Psoas muscle (tissue), 8 donors: ENCODE results near the gene FBXW11. TPM values are rescaled to one million over a fixed set of nuclear protein-coding genes. Genes with fewer than 3 reads are reported as not detected.

Experiments used
- ATAC-seq, 4 donors: fragments of 200-7000 bp; cut with Tn5 transposase; one replicate each; pipeline ENCODE4 v1.9.1; 2020; ENCODE audit warnings: moderate library complexity in 3 of 4, mild to moderate bottlenecking in 2 of 4
- DNase-seq, 2 donors: peaks; one replicate each; pipeline ENCODE4 v3.0.0-alpha.2; 2020
- H3K27ac ChIP-seq: fragments of 200-600 bp; one replicate; pipeline ENCODE4 v1.8.0; 2022
- H3K27me3 ChIP-seq, 3 donors: fragments of 200-600 bp in 1 of 3; one replicate each; pipeline versions ENCODE4 v1.6.1 to v1.8.0; 2013 to 2022; ENCODE audit warnings: low read length in 2 of 3, mild to moderate bottlenecking in 2 of 3, moderate library complexity in 1 of 3; ENCODE audit not compliant: insufficient read depth in 3 of 3
- H3K36me3 ChIP-seq, 2 donors: fragments of 200-600 bp in 1 of 2; one replicate each; pipeline versions ENCODE4 v1.6.1 to v1.8.0; 2013 to 2022; ENCODE audit warnings: low read depth in 1 of 2, mild to moderate bottlenecking in 1 of 2, moderate library complexity in 1 of 2; ENCODE audit not compliant: insufficient read depth in 1 of 2
- H3K4me1 ChIP-seq: fragments of 200-600 bp; one replicate; pipeline ENCODE4 v1.8.0; 2022
- H3K4me3 ChIP-seq: fragments of 200-600 bp; one replicate; pipeline ENCODE4 v1.8.0; 2022; ENCODE audit warnings: mild to moderate bottlenecking
- H3K9me3 ChIP-seq: fragments of 200-600 bp; one replicate; pipeline ENCODE4 v1.8.0; 2022
- CTCF ChIP-seq: fragments of 200-600 bp; IDR thresholded peaks from one replicate; pipeline ENCODE4 v1.8.0; 2022; ENCODE audit warnings: antibody characterized with exemption
- WGBS, 3 donors: extraction: QIAGEN DNeasy Blood & Tissue Kit; methylation state at CpG; one replicate each; pipeline versions ENCODE4 v1.1.6 to v1.1.7; 2013; 5-methylcytosine and 5-hydroxymethylcytosine counted together
- intact Hi-C, 2 donors: fragments of 100-400 bp; cut with DNase I; formaldehyde crosslinking; loops; one replicate each; pipeline versions ENCODE4 v1.11.0 to v1.14.2; 2022
- polyA plus RNA-seq, 3 donors: library from polyadenylated mRNA; stranded (reverse); fragments of 200-250 nt; gene quantifications; one replicate each; pipeline ENCODE4 v1.2.3, GENCODE V29; 2013
- total RNA-seq, 4 donors: library from RNA; stranded (reverse); fragmentation: NEBNext Ultra II Directional in 2 of 4; extraction: Animal tissue kit (Norgen Biotek cat#: 25700) in 2 of 4; gene quantifications; one replicate each; pipeline versions ENCODE4 v1.2.1 to v1.2.4, GENCODE V29; 2021 to 2023
- donor health status: healthy with polysubstance abuse.
- donor health status: DM: no; HTN: no; CAD: no; lungs with moderate emphysema.
- donor health status: Bipolar disorder and iron deficiency.
- donor health status: healthy.
- donor health status: DM: yes; HTN: yes; CAD: no.
- donor health status: DM: no; HTN: no; CAD: no.
- donor health status: DM: no; HTN: no; CAD: no.
- donor health status: DM: yes; HTN: yes; CAD: no.

FBXW11 gene
- total and polyA plus RNA-seq, 7 donors, result 14.7 to 62.8 (median 50.1) TPM

- no peak for DNase-seq
- WGBS, 3 donors, result 71 to 87% (median 80%) methylated on average over 2 of the region's 2 CpGs
- TF ChIP-seq CTCF, result no peak
- no peaks in the 10 kb centered on the region for H3K4me1 ChIP-seq
- intact Hi-C loops, result no loop called here
- ATAC-seq, result no peak
- H3K36me3 ChIP-seq, result no peaks in the 10 kb centered on the region
- no peak overlapping the region for H3K27ac ChIP-seq
- H3K9me3 ChIP-seq, result no peaks in the 10 kb centered on the region
- no peaks in the 10 kb centered on the region for H3K27me3 ChIP-seq
- no peak overlapping the region for H3K4me3 ChIP-seq
These were observed 167.3 kb downstream of the FBXW11 start for GRCh38 chr5:171839112-171839511.

DNA sequence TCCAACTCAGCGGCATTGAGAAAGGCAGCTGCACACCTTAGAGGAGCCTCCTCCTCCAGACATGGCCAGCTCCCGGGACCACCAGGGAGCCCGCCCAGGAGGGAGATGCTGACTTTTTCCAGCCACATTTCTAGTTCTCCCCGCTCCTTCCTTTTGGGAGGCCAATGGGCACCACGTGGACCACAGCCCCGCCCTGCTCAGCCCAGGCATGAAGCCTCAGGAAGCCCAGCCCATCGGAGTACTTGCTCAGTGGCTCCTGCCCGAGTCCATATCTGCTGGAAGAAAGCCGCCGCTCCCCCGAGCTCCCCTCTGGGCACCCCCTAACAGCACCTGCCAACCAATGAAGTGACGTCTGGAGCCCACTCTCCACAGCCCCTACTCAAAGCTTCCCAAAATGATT is 168.4 kb downstream of the FBXW11 start:
- no peak for TF ChIP-seq CTCF
- H3K27me3 ChIP-seq, result no peaks in the 10 kb centered on the region
- no peaks in the 10 kb centered on the region for H3K4me1 ChIP-seq
- no peak overlapping the region for H3K4me3 ChIP-seq
- no peaks in the 10 kb centered on the region for H3K36me3 ChIP-seq
- H3K27ac ChIP-seq, result no peak overlapping the region
- no peaks in the 10 kb centered on the region for H3K9me3 ChIP-seq
- WGBS, 3 donors, result 74 to 78% (median 78%) methylated on average over 12 of the region's 12 CpGs
- DNase-seq (no peak), ATAC-seq (no peak)
- intact Hi-C loops, result no loop called here

DNA sequence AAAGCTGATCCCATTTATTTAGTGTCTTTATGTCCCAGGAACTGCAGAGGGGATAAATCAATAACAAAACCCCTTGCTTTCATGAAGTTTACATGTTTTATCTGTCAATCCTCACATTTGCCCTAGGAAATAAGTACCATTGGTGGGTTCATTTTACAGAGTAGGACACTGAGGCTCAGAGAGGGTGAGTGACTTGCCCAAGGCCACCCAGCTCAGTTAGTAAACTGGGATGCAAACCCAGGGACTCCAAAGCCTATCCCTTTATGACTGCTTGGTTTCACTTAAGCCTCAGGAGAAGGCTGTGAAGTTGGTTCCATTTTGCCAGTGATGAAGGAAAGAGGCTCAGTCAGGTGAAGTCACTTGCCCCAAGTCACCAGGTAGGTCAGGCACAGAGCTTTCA is 168.9 kb downstream of the FBXW11 start:
- H3K27me3 ChIP-seq, result no peaks in the 10 kb centered on the region
- no peak overlapping the region for H3K27ac ChIP-seq
- no peak overlapping the region for H3K4me3 ChIP-seq
- H3K36me3 ChIP-seq, result no peaks in the 10 kb centered on the region
- TF ChIP-seq CTCF, result no peak
- ATAC-seq (no peak), DNase-seq (no peak)
- intact Hi-C loops, result no loop called here
- H3K4me1 ChIP-seq, result no peaks in the 10 kb centered on the region
- no peaks in the 10 kb centered on the region for H3K9me3 ChIP-seq

GRCh38 chr5:171835066-171835465 is 171.4 kb downstream of the FBXW11 start:
- Histone ChIP-seq H3K4me3 (no peak overlapping the region), H3K4me1 (no peaks in the 10 kb centered on the region), H3K36me3 (no peaks in the 10 kb centered on the region), H3K27ac (no peak overlapping the region), H3K9me3 (no peaks in the 10 kb centered on the region), H3K27me3 (no peaks in the 10 kb centered on the region)
- DNase-seq (no peak), ATAC-seq (no peak)
- 68 to 76% (median 70%) methylated on average over 7 of the region's 7 CpGs for WGBS, 3 donors
- TF ChIP-seq CTCF, result no peak
- intact Hi-C loops, result no loop called here

DNA sequence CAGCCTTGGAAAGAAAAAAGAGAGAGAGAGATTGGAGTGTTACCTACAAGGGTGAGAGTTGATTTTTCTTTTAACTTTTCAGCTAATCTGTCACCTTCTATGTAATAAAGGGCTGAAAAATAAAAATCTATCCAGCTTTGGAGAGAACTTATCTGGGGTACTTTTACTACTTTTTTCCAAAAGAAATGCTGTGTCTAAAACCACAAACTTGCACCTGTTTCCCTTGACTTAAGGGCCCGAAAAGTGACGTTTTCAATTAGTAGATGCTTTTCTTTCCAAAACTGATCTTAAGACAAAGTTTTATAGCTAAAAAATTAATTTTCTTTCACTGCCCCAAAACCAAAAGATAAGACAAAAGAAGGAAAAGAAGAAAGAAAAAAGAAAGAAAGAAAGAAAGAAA is 172.0 kb downstream of the FBXW11 start:
- Histone ChIP-seq H3K27ac (no peak overlapping the region), H3K9me3 (no peaks in the 10 kb centered on the region), H3K4me3 (no peak overlapping the region), H3K27me3 (no peaks in the 10 kb centered on the region), H3K4me1 (no peaks in the 10 kb centered on the region), H3K36me3 (no peaks in the 10 kb centered on the region)
- TF ChIP-seq CTCF, result no peak
- DNase-seq (no peak), ATAC-seq (no peak)
- intact Hi-C loops, result no loop called here
- 59 to 78% (median 72%) methylated on average over 2 of the region's 2 CpGs for WGBS, 3 donors
